ENCODE data around the gene D2HGDH. TPM values are rescaled to one million over a fixed set of nuclear protein-coding genes. Genes with fewer than 3 reads are reported as not detected.

The D2HGDH gene
- total and polyA plus RNA-seq, 2 of the 13 experiments (the other 11 are each of a cell fraction or from before 2014, with no cell fraction given), result 19.2 to 20.3 TPM

- Histone ChIP-seq H3K9ac (ENCODE audit: insufficient read depth, low read depth, low read length) (no peak overlapping the region), H3K9me3 (ENCODE audit: low read length) (no peaks in the 10 kb centered on the region), H4K20me1 (ENCODE audit: insufficient read depth, low read length) (no peaks in the 10 kb centered on the region), H3K4me1 (ENCODE audit: insufficient read depth, low read length) (peaks cover 47% of the 10 kb centered on the region), H3K4me3 (replicated peaks in 1 of 3; ENCODE audit: insufficient read depth in 1 of 3, low read depth in 2 of 3, low read length in 3 of 3) (no peak overlapping the region), H3K27ac (ENCODE audit: extremely low read length, insufficient read depth, low read length) (peak overlapping the region; percentile 52), H3K4me2 (ENCODE audit: low read depth, low read length) (no peak overlapping the region), H3K79me2 (ENCODE audit: insufficient read depth, low read length) (peaks cover 24% of the 10 kb centered on the region), H2AFZ (ENCODE audit: low read length) (no peak overlapping the region), H3K36me3 (replicated peaks in 1 of 2; ENCODE audit: control insufficient read depth in 1 of 2, insufficient read depth in 2 of 2, low read length in 2 of 2) (no peaks in the 10 kb centered on the region; a peak in 1 of 5 replicates), H3K27me3 (ENCODE audit: control insufficient read depth in 1 of 2, insufficient read depth in 2 of 2, low read length in 2 of 2) (no peaks in the 10 kb centered on the region; a peak in 1 of 5 replicates)
- ATAC-seq (no peak), FAIRE-seq (no peak), DNase-seq (ENCODE audit: low spot score) (no peak)
- POLR2A ChIA-PET, result interaction anchor here (1.1 to 8.9 kb wide), 3 partner anchors 8 to 41 kb away, joined by 3 to 218 read pairs (median 5); partner anchors contain the start of genes D2HGDH and NEU4
- intact Hi-C loops (cut with micrococcal nuclease; ENCODE audit: unreplicated experiment) (no loop called here), in situ Hi-C loops (cut with HindIII; ENCODE audit: extremely low pct_ligation_motif_present, low pct_unique_long_range_greater_than_20kb) (no loop called here)
- no TSS peak for BruUV-seq (replicated peaks)
- CTCF ChIA-PET (ENCODE audit: low intra/inter-chr PET ratio, low total read pairs), result no interaction called here
- 85% methylated on average over 8 of the region's 11 CpGs for WGBS (ENCODE audit: low lambda C conversion rate)
- peak; percentile 60 for TF ChIP-seq BORCS8-MEF2B (CRISPR knock-in tag; IDR thresholded peaks at IDR 0.05)
- TF ChIP-seq ONECUT2 (CRISPR knock-in tag; IDR thresholded peaks at IDR 0.05), result no peak
- no peak for TF ChIP-seq NFIC (IDR thresholded peaks at IDR 0.05; ENCODE audit: low read length)
- TF ChIP-seq CREB1 (IDR thresholded peaks at IDR 0.05), result no peak
- no peak for TF ChIP-seq CREB1 (CRISPR knock-in tag; IDR thresholded peaks at IDR 0.05)
- no peak for TF ChIP-seq RFXAP (CRISPR knock-in tag; IDR thresholded peaks at IDR 0.05; ENCODE audit: borderline replicate concordance)
- TF ChIP-seq RCOR2 (CRISPR knock-in tag; IDR thresholded peaks at IDR 0.05), result no peak
- no peak for TF ChIP-seq PBX3 (CRISPR knock-in tag; IDR thresholded peaks at IDR 0.05; ENCODE audit: borderline replicate concordance)
- no peak for TF ChIP-seq ZNF460 (CRISPR knock-in tag; IDR thresholded peaks at IDR 0.05; ENCODE audit: borderline replicate concordance)
- no peak for TF ChIP-seq NFYC (CRISPR knock-in tag; IDR thresholded peaks at IDR 0.05)
- TF ChIP-seq SP2 (CRISPR knock-in tag; IDR thresholded peaks at IDR 0.05), result no peak
- TF ChIP-seq HNF4A (CRISPR knock-in tag; IDR thresholded peaks at IDR 0.05), result no peak
- TF ChIP-seq POLR2A (IDR thresholded peaks at IDR 0.05; ENCODE audit: insufficient read depth in 1 of 2, low read depth in 2 of 2, low read length in 2 of 2), result peak in 1 of 2 experiments; percentile 41; a peak in 1 of 4 replicates
- no peak for TF ChIP-seq ARNTL (CRISPR knock-in tag; IDR thresholded peaks at IDR 0.05)
- peak; percentile 19 for TF ChIP-seq AGO1 (IDR thresholded peaks at IDR 0.05; ENCODE audit: low read depth, low read length, poor library complexity, severe bottlenecking)
- TF ChIP-seq ARHGAP35 (CRISPR knock-in tag; IDR thresholded peaks at IDR 0.05; ENCODE audit: borderline replicate concordance), result no peak
- no peak for TF ChIP-seq EZH2 (conservative IDR thresholded peaks at IDR 0.05; ENCODE audit: low read depth, low read length)
- TF ChIP-seq MATR3 (CRISPR knock-in tag; IDR thresholded peaks at IDR 0.05), result no peak
- TF ChIP-seq PCBP2 (optimal IDR thresholded peaks at IDR 0.05; ENCODE audit: low read depth, low read length, poor library complexity, severe bottlenecking), result no peak
- no peak for TF ChIP-seq ATF2 (CRISPR knock-in tag; IDR thresholded peaks at IDR 0.05)
- no peak for TF ChIP-seq ZNF282 (IDR thresholded peaks at IDR 0.05; ENCODE audit: partially characterized antibody)
- TF ChIP-seq TRIM24 (CRISPR knock-in tag; IDR thresholded peaks at IDR 0.05), result no peak
- TF ChIP-seq ZC3H13 (CRISPR knock-in tag; IDR thresholded peaks at IDR 0.05), result peak; percentile 53; the same call in 1 of the 2 replicates
- TF ChIP-seq KMT2A (CRISPR knock-in tag; IDR thresholded peaks at IDR 0.05), result no peak
- TF ChIP-seq JUND (CRISPR knock-in tag; IDR thresholded peaks at IDR 0.05), result no peak
- no peak for TF ChIP-seq NR3C1 (CRISPR knock-in tag; IDR thresholded peaks at IDR 0.05)
- TF ChIP-seq ZBTB42 (CRISPR knock-in tag; IDR thresholded peaks at IDR 0.05), result no peak
Measured at GRCh38 chr2:241768850-241769249, 34.4 kb downstream of the D2HGDH start.

Data from HepG2 (cell line).